LNCaP clone FGC (cell line): ENCODE data around the gene ABCD1.

Experiments used
- DNase-seq: peaks from one replicate; pipeline ENCODE4 v3.0.0-alpha.2; 2011; ENCODE audit warnings: low read depth
- H3K4me3 ChIP-seq: 2 replicates; pipeline ENCODE4 v1.5.1; 2011; ENCODE audit warnings: mild to moderate bottlenecking, low read depth, low read length, control low read depth
- TF ChIP-seq, protein P1 (sequence below): IDR thresholded peaks from 2 replicates; pipeline ENCODE4 v1.5.1; 2012; ENCODE audit warnings: mild to moderate bottlenecking; ENCODE audit not compliant: control insufficient read depth, insufficient read depth; ENCODE audit errors: extremely low read depth

Gene ABCD1

DNA sequence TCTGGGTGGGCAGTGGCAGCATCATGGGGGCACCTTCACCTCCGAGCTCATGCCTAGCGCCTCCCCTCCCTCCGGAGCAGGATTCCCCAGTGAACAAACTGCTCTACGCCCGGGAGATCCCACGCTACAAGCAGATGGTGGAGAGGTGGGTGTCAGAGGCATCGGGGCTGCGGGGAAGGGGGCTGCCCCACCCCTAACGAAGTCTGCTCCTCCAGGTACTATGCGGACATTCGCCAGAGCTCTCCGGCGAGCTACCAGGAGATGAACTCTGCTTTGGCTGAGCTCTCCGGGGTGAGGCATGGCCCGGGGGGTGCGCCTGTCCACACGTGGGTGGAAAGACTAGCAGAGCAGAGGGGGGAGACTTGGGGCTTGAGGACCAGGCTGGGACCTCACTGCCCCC, 53.5 kb downstream of the ABCD1 start:
- H3K4me3 ChIP-seq: no peak overlapping the region
- TF ChIP-seq, protein P1, sequence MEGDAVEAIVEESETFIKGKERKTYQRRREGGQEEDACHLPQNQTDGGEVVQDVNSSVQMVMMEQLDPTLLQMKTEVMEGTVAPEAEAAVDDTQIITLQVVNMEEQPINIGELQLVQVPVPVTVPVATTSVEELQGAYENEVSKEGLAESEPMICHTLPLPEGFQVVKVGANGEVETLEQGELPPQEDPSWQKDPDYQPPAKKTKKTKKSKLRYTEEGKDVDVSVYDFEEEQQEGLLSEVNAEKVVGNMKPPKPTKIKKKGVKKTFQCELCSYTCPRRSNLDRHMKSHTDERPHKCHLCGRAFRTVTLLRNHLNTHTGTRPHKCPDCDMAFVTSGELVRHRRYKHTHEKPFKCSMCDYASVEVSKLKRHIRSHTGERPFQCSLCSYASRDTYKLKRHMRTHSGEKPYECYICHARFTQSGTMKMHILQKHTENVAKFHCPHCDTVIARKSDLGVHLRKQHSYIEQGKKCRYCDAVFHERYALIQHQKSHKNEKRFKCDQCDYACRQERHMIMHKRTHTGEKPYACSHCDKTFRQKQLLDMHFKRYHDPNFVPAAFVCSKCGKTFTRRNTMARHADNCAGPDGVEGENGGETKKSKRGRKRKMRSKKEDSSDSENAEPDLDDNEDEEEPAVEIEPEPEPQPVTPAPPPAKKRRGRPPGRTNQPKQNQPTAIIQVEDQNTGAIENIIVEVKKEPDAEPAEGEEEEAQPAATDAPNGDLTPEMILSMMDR: no peak
- DNase-seq: no peak

DNA sequence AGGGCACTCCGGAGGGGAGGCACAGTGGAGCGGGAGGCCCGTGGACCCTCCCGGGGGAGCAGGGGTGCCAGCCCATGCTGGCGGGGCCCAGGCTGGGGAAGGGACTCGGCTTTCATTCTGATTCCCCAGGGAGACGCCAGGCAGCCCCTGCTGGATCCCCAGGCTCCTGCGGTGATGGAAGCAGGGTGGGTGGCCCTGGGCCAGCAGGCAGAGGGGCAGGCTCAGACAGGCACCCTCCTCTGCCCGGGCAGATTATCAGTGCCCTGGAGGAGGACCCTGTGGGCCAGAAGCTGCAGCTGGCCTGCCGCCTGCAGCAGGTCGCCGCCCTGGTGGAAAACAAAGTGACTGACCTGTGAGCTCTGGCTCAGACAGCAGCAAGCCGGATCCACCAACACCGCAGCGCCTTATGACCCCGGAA, 54.0 kb downstream of the ABCD1 start:
- no peak overlapping the region for H3K4me3 ChIP-seq
- TF ChIP-seq, protein P1: 0 out of 2 replicates have a peak, but pooled peaks have one; percentile 16
- DNase-seq: no peak

DNA sequence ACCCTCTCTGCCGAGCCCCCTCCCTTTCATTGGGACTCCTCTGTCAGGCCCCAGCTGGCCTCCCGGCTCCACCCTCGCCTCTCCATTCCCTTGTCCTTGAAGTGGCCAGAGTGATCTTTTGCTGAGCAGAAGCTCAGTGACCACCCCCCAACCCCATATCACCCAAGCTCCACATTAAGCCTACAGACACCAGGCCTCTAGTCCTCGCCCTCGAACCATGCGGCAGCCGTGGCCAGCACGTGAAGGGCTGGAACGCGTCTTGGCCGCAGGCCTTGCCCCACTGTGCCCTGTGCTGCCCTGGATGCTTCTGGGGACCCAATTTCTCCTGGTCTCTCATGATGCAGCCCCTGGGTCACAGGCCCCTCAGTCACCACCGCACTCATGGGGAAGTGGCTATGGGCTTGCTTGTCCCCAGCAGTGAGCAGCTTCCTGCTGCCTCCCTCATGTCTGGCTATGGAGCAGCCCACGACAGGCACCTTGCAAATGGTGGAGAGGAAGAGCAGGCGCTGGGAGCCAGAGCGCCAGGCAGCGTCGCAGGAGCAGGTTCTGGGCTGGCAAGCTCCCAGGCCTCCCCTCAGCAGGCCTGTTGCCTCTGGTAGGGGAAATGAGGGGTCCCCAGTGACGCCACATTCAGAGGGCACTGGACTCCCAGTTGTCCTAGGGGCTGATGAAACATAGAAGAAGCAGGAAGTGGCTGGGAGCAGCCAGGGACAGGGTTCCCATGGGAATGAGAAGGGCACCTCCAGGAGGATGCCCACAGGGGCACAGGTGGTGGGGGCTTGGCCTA, 55.4 kb downstream of the ABCD1 start:
- TF ChIP-seq, protein P1: no peak
- H3K4me3 ChIP-seq: no peak overlapping the region
- DNase-seq: no peak

DNA sequence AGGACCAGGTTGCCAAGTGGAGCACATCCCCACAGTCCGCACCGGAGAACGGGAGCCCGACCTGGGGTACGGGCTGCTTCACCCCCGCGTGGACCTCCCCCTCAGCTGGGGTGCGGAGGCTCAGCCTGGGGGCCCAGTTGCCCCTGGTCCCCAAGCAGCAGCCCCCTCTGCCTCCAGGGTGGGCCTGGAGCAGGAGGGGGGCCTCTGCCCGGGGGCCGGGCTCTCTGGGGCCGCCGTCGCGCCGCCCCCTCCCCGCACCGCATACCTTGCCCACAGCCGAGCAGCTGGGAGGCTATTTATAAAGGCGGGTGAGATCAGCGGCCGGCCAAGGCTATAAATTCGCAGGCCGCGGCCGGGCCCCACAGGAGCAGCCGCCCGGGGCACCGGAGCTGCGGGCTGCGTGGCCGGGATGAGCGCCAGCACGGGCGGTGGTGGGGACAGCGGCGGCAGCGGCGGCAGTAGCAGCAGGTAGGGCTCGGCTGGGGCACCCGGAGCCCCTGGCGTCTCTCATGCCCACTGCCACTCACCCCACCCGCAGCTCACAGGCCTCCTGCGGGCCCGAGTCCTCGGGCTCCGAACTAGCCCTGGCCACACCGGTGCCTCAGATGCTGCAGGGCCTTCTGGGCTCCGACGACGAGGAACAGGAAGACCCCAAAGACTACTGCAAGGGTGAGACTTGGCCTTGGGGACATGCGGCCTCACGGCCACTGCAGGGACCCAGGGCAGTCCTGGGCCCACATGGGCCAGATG, 56.2 kb downstream of the ABCD1 start, which contains the start of gene SRPK3:
Gene SRPK3 (plus strand): TSS at position 364 of the 750 bp plus-strand sequence. CDS start 46 bp downstream, at position 410.
- DNase-seq: no peak
- H3K4me3 ChIP-seq: no peak within 1 kb of the TSS
- TF ChIP-seq, protein P1: no peak

DNA sequence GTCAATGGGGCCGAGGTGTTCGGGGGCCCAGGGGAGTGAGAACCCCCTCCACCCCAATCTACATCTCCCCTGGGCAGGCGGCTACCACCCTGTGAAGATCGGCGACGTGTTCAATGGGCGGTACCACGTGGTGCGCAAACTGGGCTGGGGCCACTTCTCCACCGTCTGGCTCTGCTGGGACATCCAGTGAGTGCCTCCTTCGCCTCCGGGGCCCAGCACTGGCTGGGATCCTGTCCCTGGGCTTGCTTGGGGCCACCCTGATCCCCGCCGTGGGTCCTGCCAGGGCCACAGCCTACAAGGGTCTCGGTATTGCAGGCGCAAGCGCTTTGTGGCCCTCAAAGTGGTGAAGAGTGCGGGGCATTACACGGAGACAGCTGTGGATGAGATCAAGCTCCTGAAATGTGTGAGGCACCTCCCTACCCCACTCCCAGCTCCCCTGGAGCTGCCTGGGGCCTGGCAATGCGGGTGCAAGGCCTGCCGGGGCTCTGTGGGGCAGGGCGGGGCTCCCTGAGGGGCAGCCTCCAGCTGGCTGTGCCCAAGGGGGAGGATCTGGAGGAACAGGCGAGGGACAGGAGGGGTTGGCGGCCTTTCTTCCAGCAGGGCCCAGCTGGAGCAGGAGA, 56.9 kb downstream of the ABCD1 start:
- H3K4me3 ChIP-seq: no peak overlapping the region
- TF ChIP-seq, protein P1: no peak
- no peak for DNase-seq

DNA sequence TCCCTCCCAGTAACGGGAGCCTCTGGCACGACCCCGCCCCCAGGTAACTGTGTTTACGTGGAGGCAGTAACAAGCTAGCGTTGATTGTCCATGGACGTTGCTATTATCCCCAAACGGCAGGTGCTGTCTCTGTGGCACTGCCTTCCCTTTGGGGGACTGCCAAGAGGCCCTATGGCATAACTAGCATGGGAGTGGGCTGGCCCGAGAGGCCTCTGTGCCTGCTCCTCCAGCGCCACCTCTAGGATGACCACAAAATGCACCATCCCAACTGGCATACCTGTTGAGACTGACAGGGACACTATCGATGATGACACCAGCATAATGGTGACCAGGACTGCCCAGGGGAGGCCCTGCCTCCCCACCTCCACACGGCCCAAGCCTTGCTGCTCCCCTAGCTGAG, 57.7 kb downstream of the ABCD1 start:
- TF ChIP-seq, protein P1: no peak
- DNase-seq: no peak

More for the DNA sequence above, 57.7 kb downstream of the ABCD1 start:
- H3K4me3 ChIP-seq: no peak overlapping the region
